Prostate gland (tissue), 2 donors: ENCODE data around the gene CCT2. TPM values are rescaled to one million over a fixed set of nuclear protein-coding genes. Genes with fewer than 3 reads are reported as not detected.

ENCODE experiments used
- DNase-seq: peaks from one replicate; pipeline ENCODE4 v3.0.0-alpha.2; 2019; ENCODE audit warnings: low spot score
- H3K27ac ChIP-seq, 2 donors: fragments of 200-600 bp; sonication (generic); 2 replicates each; pipeline ENCODE4 v1.5.1; 2017 to 2019
- H3K27me3 ChIP-seq: fragments of 200-600 bp; sonication (generic); replicated peaks from 2 replicates; pipeline ENCODE4 v1.5.1; 2019; ENCODE audit not compliant: insufficient read depth
- H3K36me3 ChIP-seq, 2 donors: fragments of 200-600 bp; sonication (generic); 1 replicate in 1 of 2; 2 replicates in 1 of 2; pipeline versions ENCODE4 v1.5.1 to v1.8.1; 2017 to 2019
- H3K4me1 ChIP-seq: fragments of 200-600 bp; sonication (generic); replicated peaks from 2 replicates; pipeline ENCODE4 v1.5.1; 2019
- H3K4me3 ChIP-seq, 2 donors: fragments of 200-600 bp; sonication (generic); 2 replicates each; pipeline ENCODE4 v1.5.1; 2017 to 2019
- H3K9me3 ChIP-seq: fragments of 200-600 bp; sonication (generic); 2 replicates; pipeline ENCODE4 v1.5.1; 2017
- POLR2A ChIP-seq: fragments of 450-650 bp; IDR thresholded peaks from one replicate; pipeline ENCODE4 v1.6.1; 2016; ENCODE audit warnings: antibody characterized with exemption, mild to moderate bottlenecking
- POLR2AphosphoS5 ChIP-seq: sonication (generic); formaldehyde crosslinking; IDR thresholded peaks from one replicate; pipeline ENCODE4 v1.6.1; 2017; ENCODE audit warnings: antibody characterized with exemption
- WGBS: methylation state at CpG from one replicate; pipeline ENCODE4 v1.1.5; 2018; 5-methylcytosine and 5-hydroxymethylcytosine counted together
- intact Hi-C: fragments of 100-400 bp; cut with DNase I; formaldehyde crosslinking; loops from one replicate; pipeline ENCODE4 v1.14.2; 2022
- total RNA-seq, 2 donors: library from RNA; depleted of rRNA; stranded (reverse); fragments of >200 nt; gene quantifications; one replicate each; pipeline ENCODE4 v1.1.0, GENCODE V29; 2016
- TF ChIP-seq, protein P1 (sequence below), 4 experiments: fragments of 200-600 bp in 2 of 4; fragments of 450-650 bp in 2 of 4; sonication (generic) in 2 of 4; IDR thresholded peaks; 1 replicate in 3 of 4; 2 replicates in 1 of 4; pipeline ENCODE4 v1.5.1; 2016 to 2019; ENCODE audit warnings: antibody characterized with exemption in 4 of 4, mild to moderate bottlenecking in 2 of 4, moderate library complexity in 2 of 4

Gene CCT2
- total RNA-seq, 2 donors from 2014 or later, result 86.7 to 116 TPM

DNA sequence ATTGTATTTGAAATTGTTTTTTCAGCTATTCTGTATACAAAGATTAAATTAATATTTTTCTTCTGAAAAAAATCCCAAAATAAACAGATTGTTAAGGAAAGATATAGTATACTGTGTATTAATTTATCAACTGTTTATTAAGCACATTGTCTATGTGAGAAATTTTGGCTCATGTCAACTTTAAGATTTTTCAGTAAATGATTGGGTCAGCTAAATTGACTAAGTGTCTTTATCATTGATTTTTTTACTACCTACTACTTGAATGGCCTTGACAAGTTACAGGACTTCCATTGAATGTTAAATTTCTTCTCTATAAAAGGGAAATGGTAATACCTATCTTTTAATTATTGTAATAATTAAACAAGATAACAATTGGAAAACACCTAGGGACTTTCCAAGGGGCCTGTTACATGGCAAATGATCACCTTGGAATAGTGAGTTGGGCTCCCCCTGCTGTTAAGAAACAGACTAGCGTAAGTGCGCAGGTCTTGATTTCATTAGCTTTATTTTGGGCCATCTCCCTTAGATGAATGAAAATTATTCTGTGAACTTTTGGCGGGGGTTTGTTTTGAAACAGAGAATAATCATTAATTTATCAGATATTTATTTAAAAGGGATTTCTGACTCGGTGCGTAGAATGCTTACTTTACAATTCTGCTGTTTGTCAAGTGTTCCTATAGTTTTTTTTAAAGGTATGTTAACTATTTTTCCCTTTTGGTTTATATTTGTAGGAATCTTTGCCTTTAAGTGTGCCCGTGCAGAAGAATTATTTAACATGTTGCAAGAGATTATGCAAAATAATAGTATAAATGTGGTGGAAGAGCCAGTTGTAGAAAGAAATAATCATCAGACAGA is 14.5 kb upstream of the CCT2 start:
- no peaks in the 10 kb centered on the region for H3K9me3 ChIP-seq
- peak; percentile 49 for DNase-seq
- TF ChIP-seq POLR2A, result no peak
- TF ChIP-seq POLR2AphosphoS5, result peak; percentile 32
- TF ChIP-seq, protein P1, sequence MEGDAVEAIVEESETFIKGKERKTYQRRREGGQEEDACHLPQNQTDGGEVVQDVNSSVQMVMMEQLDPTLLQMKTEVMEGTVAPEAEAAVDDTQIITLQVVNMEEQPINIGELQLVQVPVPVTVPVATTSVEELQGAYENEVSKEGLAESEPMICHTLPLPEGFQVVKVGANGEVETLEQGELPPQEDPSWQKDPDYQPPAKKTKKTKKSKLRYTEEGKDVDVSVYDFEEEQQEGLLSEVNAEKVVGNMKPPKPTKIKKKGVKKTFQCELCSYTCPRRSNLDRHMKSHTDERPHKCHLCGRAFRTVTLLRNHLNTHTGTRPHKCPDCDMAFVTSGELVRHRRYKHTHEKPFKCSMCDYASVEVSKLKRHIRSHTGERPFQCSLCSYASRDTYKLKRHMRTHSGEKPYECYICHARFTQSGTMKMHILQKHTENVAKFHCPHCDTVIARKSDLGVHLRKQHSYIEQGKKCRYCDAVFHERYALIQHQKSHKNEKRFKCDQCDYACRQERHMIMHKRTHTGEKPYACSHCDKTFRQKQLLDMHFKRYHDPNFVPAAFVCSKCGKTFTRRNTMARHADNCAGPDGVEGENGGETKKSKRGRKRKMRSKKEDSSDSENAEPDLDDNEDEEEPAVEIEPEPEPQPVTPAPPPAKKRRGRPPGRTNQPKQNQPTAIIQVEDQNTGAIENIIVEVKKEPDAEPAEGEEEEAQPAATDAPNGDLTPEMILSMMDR (IDR thresholded peaks at IDR 0.05), result peak; percentile 55 to 75 (median 70)
- no peaks in the 10 kb centered on the region for H3K4me1 ChIP-seq
- H3K4me3 ChIP-seq, result no peak overlapping the region
- H3K27me3 ChIP-seq, result no peaks in the 10 kb centered on the region
- intact Hi-C loops, result loop anchor here (5.0 kb wide), 2 partner anchors 153 to 213 kb away; partner anchors contain the start of gene YEATS4
- H3K27ac ChIP-seq, result no peak overlapping the region
- WGBS, result 42% methylated on average over 6 of the region's 6 CpGs
- H3K36me3 ChIP-seq, result peaks cover 0 to 8% of the 10 kb centered on the region in 2 donors

- 85% methylated on average over 3 of the region's 3 CpGs for WGBS
- Histone ChIP-seq H3K36me3 (peaks cover 0 to 8% of the 10 kb centered on the region in 2 donors), H3K9me3 (no peaks in the 10 kb centered on the region), H3K27me3 (no peaks in the 10 kb centered on the region), H3K27ac (no peak overlapping the region), H3K4me3 (no peak overlapping the region), H3K4me1 (no peaks in the 10 kb centered on the region)
- TF ChIP-seq, protein P1 (IDR thresholded peaks at IDR 0.05), result no peak
- TF ChIP-seq POLR2AphosphoS5 (no peak), POLR2A (no peak)
- intact Hi-C loops, result no loop called here
- DNase-seq, result no peak
Measured at GRCh38 chr12:69575346-69575745, 9.9 kb upstream of the CCT2 start.

- intact Hi-C loops, result no loop called here
- no peak overlapping the region for H3K27ac ChIP-seq
- DNase-seq, result no peak
- H3K9me3 ChIP-seq, result no peaks in the 10 kb centered on the region
- H3K27me3 ChIP-seq, result no peaks in the 10 kb centered on the region
- H3K36me3 ChIP-seq, result peaks cover 0 to 8% of the 10 kb centered on the region in 2 donors
- WGBS, result 89% methylated on average over 2 of the region's 2 CpGs
- H3K4me1 ChIP-seq, result no peaks in the 10 kb centered on the region
- TF ChIP-seq, protein P1 (IDR thresholded peaks at IDR 0.05), result no peak
- TF ChIP-seq POLR2AphosphoS5 (no peak), POLR2A (no peak)
- H3K4me3 ChIP-seq, result no peak overlapping the region
Measured at GRCh38 chr12:69578283-69578682, 7.0 kb upstream of the CCT2 start.

DNA sequence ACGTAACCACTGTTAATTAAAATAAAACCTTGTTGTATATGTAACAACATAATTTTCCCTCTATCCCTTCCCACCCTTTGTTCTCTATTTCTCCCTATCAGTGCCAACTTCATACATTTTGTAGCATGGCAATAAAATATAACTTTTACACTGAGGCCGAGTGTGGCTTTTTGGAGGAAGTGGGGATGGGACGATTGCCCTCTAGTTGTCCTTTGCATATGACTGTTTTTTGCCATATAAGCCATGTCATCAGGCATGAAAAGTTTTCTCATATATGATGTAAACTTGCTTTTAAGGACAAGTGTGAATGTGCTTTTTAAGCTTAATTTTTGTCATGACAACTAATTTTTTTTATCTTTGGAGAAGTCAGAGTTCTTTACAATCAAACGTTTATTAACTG is 6.2 kb upstream of the CCT2 start:
- Histone ChIP-seq H3K4me1 (no peaks in the 10 kb centered on the region), H3K36me3 (peaks cover 0 to 7% of the 10 kb centered on the region in 2 donors), H3K27me3 (no peaks in the 10 kb centered on the region), H3K9me3 (no peaks in the 10 kb centered on the region), H3K27ac (no peak overlapping the region), H3K4me3 (no peak overlapping the region)
- 77% methylated on average over 4 of the region's 4 CpGs for WGBS
- intact Hi-C loops, result no loop called here
- TF ChIP-seq, protein P1 (IDR thresholded peaks at IDR 0.05), result no peak
- TF ChIP-seq POLR2AphosphoS5, result no peak
- no peak for TF ChIP-seq POLR2A
- DNase-seq, result no peak

- Histone ChIP-seq H3K27ac (no peak overlapping the region), H3K9me3 (no peaks in the 10 kb centered on the region), H3K27me3 (no peaks in the 10 kb centered on the region), H3K4me3 (no peak overlapping the region), H3K4me1 (no peaks in the 10 kb centered on the region), H3K36me3 (no peaks in the 10 kb centered on the region)
- DNase-seq, result no peak
- intact Hi-C loops, result no loop called here
- WGBS, result 100% methylated on average over 1 of the region's 1 CpG
- no peak for TF ChIP-seq POLR2A
- TF ChIP-seq, protein P1 (IDR thresholded peaks at IDR 0.05), result no peak
- TF ChIP-seq POLR2AphosphoS5, result no peak
Measured at GRCh38 chr12:69580074-69580473, 5.2 kb upstream of the CCT2 start.
